Measurements from ENCODE around the gene LDLRAD3.
"Not testable (repeated sequence)": the region's sequence is repeated elsewhere in the genome, so short reads cannot be mapped to it uniquely, and the experiment has no call there.

Gene LDLRAD3

GRCh38 chr11:35943713-35944502 lies at the start of gene LDLRAD3:
TSS of gene LDLRAD3 (plus strand) at chr11:35944062. CDS start at chr11:35944099, 37 bp downstream.
- peak; percentile 43 to 82 for DNase-seq

GRCh38 chr11:35897019-35897418 lies 46.8 kb upstream of the LDLRAD3 start:
- no peak for DNase-seq

GRCh38 chr11:35902961-35903360 lies 40.9 kb upstream of the LDLRAD3 start:
- no peak for DNase-seq

- DNase-seq = no peak
These were observed 38.1 kb upstream of the LDLRAD3 start for GRCh38 chr11:35905646-35906276.

- no peak for DNase-seq
These were observed 37.6 kb upstream of the LDLRAD3 start for GRCh38 chr11:35906277-35906661.

- DNase-seq = no peak
These were observed 37.2 kb upstream of the LDLRAD3 start for GRCh38 chr11:35906681-35907080.

GRCh38 chr11:35907648-35908431 lies 36.0 kb upstream of the LDLRAD3 start:
- DNase-seq = no peak

- DNase-seq = not testable (repeated sequence)
These were observed 35.5 kb upstream of the LDLRAD3 start for GRCh38 chr11:35908432-35908771.

- no peak for DNase-seq
These were observed 34.2 kb upstream of the LDLRAD3 start for GRCh38 chr11:35909511-35910265.

GRCh38 chr11:35911013-35911412 lies 32.8 kb upstream of the LDLRAD3 start:
- DNase-seq = no peak

- no peak for DNase-seq
These were observed 32.2 kb upstream of the LDLRAD3 start for GRCh38 chr11:35911616-35912165.

- not testable (repeated sequence) for DNase-seq
These were observed 31.4 kb upstream of the LDLRAD3 start for GRCh38 chr11:35912436-35912835.

- DNase-seq = no peak
These were observed 30.8 kb upstream of the LDLRAD3 start for GRCh38 chr11:35912883-35913624.

- DNase-seq = no peak
These were observed 29.0 kb upstream of the LDLRAD3 start for GRCh38 chr11:35914816-35915215.

- no peak for DNase-seq
These were observed 27.6 kb upstream of the LDLRAD3 start for GRCh38 chr11:35916270-35916669.

- no peak for DNase-seq
These were observed 26.2 kb upstream of the LDLRAD3 start for GRCh38 chr11:35917676-35918075.

- DNase-seq = peak in 1 of 2 experiments; percentile 76
These were observed 25.1 kb upstream of the LDLRAD3 start for GRCh38 chr11:35918716-35919115.

- no peak for DNase-seq
These were observed 24.6 kb upstream of the LDLRAD3 start for GRCh38 chr11:35919244-35919643.

- DNase-seq = no peak
These were observed 20.4 kb upstream of the LDLRAD3 start for GRCh38 chr11:35923452-35923851.

GRCh38 chr11:35924811-35925210 lies 19.1 kb upstream of the LDLRAD3 start:
- DNase-seq = no peak

GRCh38 chr11:35927104-35927503 lies 16.8 kb upstream of the LDLRAD3 start:
- DNase-seq = peak in 1 of 2 experiments; percentile 29

- no peak for DNase-seq
These were observed 16.2 kb upstream of the LDLRAD3 start for GRCh38 chr11:35927682-35928081.
